Mucosa of rectum (tissue), 2 donors: ENCODE results near the gene GOT2.
"Not testable (repeated sequence)": the region's sequence is repeated elsewhere in the genome, so short reads cannot be mapped to it uniquely, and the experiment has no call there.

ENCODE experiments used
- H3K27ac ChIP-seq, 2 donors: one replicate each; pipeline ENCODE4 v1.7.0; 2013; ENCODE audit warnings: inconsistent platforms in 2 of 2, low read depth in 2 of 2, low read length in 2 of 2
- H3K27me3 ChIP-seq, 2 donors: one replicate each; pipeline ENCODE4 v1.7.0; 2013; ENCODE audit warnings: low read length in 2 of 2; ENCODE audit not compliant: control insufficient read depth in 2 of 2, insufficient read depth in 2 of 2
- H3K36me3 ChIP-seq, 2 donors: one replicate each; pipeline ENCODE4 v1.7.0; 2013; ENCODE audit warnings: low read length in 2 of 2; ENCODE audit not compliant: control insufficient read depth in 2 of 2, insufficient read depth in 2 of 2
- H3K4me1 ChIP-seq, 2 donors: one replicate each; pipeline ENCODE4 v1.7.0; 2013; ENCODE audit warnings: low read length in 2 of 2, mild to moderate bottlenecking in 1 of 2; ENCODE audit not compliant: control insufficient read depth in 2 of 2, insufficient read depth in 2 of 2
- H3K4me3 ChIP-seq, 2 donors: one replicate each; pipeline ENCODE4 v1.7.0; 2013; ENCODE audit warnings: low read length in 2 of 2
- H3K9ac ChIP-seq, 2 donors: one replicate each; pipeline ENCODE4 v1.7.0; 2013; ENCODE audit warnings: low read length in 2 of 2, low read depth in 1 of 2, mild to moderate bottlenecking in 1 of 2
- H3K9me3 ChIP-seq, 2 donors: one replicate each; pipeline ENCODE4 v1.7.0; 2013; ENCODE audit warnings: low read length in 2 of 2; ENCODE audit not compliant: control insufficient read depth in 2 of 2
- donor health status: healthy.
- donor health status: Normal muscosa, but diverticular disease.

Gene GOT2

DNA sequence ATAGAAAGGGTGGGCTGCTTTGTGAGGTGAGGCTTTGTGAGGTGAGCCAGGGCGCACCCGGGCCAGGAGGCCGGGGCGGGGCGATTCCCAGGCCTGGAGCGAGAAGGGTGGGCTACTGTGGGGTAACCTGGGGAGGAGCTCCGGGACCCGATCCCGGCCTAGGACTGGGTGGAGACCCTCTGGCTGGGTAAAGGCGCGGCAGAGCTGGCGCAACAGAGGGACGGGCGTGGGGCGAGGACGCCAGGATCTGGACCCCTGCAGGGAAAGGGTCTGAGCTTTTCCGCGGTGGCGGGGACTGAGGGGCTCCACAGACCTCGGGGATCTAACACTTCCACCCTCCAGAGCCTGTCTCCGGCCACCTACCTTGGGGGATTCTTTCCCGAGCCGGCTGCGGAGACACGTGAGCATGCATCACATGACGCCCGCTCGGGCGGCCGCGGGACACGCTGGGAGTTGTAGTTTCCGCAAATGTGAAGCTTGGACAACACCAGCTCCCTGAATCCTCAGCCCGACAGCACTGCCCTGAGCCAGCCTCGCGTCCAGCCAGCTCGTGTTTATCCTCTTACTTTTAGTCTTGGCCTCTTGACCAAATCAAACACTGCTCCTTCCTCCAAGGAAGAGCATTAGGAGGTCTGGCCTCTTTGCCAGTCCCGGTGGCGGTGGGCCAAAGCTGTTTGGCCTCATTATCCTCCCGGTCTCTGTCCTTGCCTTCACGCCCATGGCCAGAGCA is 49.6 kb downstream of the GOT2 start, which contains the start of gene SLC38A7:
SLC38A7 (minus strand) TSS at position 417 of the 730 bp plus-strand sequence. CDS start 4,644 bp downstream, outside the sequence.
- peak within 1 kb of the TSS; percentile 83 to 93 for H3K9ac ChIP-seq
- H3K4me3 ChIP-seq, result peak within 1 kb of the TSS; percentile 95 to 98
- no peaks in the 10 kb centered on the region for H3K27me3 ChIP-seq
- H3K9me3 ChIP-seq, result no peaks in the 10 kb centered on the region
- peaks cover 0 to 4% of the 10 kb centered on the region in 2 donors for H3K36me3 ChIP-seq
- H3K27ac ChIP-seq, result peak within 1 kb of the TSS in 1 of 2 donors; percentile 67
- H3K4me1 ChIP-seq, result peaks cover 10% of the 10 kb centered on the region in 2 donors

DNA sequence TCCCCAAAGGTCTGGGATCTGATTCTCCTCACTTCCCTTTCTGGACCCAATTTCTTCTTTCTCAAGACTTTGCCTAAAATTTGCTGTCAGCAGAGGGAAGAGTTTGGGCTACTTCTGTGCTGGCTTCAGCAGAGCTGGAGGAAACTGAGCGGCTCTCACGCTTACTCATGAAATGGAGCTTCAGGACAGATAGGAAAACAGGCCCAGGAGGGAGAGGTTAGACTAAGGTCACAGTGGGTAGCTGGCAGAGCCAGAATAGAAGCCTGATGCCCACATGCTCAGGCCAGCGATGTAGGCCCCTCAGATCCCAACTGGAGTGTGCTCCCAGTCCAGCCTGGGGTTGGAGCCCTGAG is 50.1 kb downstream of the GOT2 start:
- peaks cover 10% of the 10 kb centered on the region in 2 donors for H3K4me1 ChIP-seq
- peak overlapping the region; percentile 95 to 98 for H3K4me3 ChIP-seq
- no peaks in the 10 kb centered on the region for H3K27me3 ChIP-seq
- H3K36me3 ChIP-seq, result peaks cover 0 to 4% of the 10 kb centered on the region in 2 donors
- no peaks in the 10 kb centered on the region for H3K9me3 ChIP-seq
- peak overlapping the region; percentile 83 to 93 for H3K9ac ChIP-seq
- H3K27ac ChIP-seq, result peak overlapping the region in 1 of 2 donors; percentile 67

DNA sequence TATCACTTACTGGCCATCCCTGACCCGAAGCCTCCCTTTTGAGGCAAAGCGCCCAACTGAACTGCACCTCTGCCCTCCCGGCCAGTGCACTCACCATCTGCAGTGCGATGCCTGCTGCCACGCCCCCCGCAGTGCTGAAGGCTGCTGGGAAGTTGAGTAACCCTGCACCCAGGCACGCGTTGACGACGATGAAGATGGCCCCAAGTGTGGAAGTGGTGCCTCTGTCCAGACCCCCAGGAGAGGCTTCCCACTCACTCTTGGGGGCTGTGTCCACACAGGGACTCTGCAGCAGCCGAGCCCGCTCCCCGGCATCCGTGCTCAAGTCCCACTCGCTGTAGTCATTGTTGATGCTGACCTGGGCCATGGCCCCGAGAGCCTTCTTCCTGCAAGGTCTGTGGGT is 54.4 kb downstream of the GOT2 start:
- Histone ChIP-seq H3K36me3 (peaks cover 13 to 15% of the 10 kb centered on the region in 2 donors), H3K27me3 (no peaks in the 10 kb centered on the region), H3K9ac (no peak overlapping the region), H3K4me1 (peaks cover 10% of the 10 kb centered on the region in 2 donors), H3K27ac (no peak overlapping the region), H3K9me3 (no peaks in the 10 kb centered on the region), H3K4me3 (no peak overlapping the region)

DNA sequence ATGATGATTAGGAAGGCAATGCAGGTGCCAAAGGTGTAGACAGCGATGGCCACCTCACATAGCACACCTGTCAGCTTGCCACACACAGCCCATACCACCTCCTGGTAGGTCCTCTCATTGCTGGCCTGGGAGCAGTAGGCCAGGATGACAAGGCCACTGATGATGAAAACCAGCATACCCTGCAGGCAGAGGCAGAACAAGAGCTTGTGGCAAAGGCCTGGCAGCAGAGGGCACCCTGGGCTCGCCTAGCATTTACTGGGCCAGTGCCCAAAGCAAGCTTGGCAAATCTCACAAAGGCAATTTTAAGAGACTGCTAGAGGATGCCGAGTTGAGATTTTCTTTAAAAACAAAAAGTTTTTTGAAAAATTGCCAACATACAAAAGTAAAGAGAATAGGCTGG is 55.4 kb downstream of the GOT2 start:
- H3K9ac ChIP-seq, result no peak overlapping the region
- H3K4me3 ChIP-seq, result no peak overlapping the region
- no peak overlapping the region for H3K27ac ChIP-seq
- no peaks in the 10 kb centered on the region for H3K9me3 ChIP-seq
- H3K27me3 ChIP-seq, result no peaks in the 10 kb centered on the region
- H3K36me3 ChIP-seq, result peaks cover 13 to 15% of the 10 kb centered on the region in 2 donors
- peaks cover 4 to 5% of the 10 kb centered on the region in 2 donors for H3K4me1 ChIP-seq

DNA sequence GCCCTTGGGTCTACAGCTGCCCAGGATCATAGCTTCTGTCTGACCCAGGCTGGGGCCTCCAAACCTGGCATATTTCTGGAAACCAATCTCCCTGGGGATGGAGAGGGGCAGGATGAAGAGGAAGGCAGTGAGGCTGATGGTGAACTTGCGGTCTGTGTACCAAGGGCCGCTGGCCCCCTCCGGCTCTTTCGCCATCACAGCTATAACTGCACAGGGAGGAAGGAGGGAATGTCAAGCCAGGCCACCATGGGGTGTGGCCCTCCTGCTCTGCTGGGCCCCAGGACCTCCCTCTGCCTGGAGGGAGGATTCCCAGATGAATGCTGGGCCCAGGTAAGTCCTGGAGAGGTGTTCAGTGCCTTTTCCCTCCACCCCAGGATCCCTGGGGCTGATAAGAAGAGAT is 55.8 kb downstream of the GOT2 start:
- Histone ChIP-seq H3K4me3 (no peak overlapping the region), H3K9me3 (no peaks in the 10 kb centered on the region), H3K9ac (no peak overlapping the region), H3K4me1 (peaks cover 0 to under 1% of the 10 kb centered on the region in 2 donors), H3K27me3 (no peaks in the 10 kb centered on the region), H3K27ac (no peak overlapping the region), H3K36me3 (peaks cover 13 to 15% of the 10 kb centered on the region in 2 donors)

DNA sequence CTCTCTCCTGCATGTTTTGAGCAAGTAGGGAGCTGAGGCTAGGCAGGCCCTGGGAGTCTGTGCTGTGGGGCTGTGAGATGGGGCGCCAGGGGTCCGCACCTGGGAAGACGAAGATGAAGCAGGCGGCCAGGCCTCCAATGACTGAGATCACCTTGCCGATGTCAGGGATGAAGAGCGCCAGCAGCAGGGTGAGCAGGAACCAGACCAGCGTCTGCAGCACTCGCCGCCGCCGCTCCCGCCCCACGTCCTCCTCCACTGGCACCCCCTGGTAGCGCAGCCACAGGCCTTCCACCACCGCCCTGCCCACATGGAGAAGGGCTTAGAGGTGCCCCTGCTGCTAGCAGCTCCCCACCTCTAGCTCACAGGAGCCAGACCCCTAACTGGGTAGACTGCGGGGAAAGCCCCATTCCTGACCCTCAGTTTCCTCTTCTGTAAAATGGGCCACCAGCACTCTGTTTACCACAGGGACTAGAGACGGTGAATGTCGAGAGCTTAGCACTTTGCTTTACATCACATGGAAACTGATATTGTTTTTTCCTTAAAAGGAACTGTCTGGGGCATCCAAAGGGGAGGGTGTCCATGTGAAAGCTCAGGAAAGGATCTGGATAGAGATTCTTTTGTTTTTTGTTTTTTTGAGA is 63.1 kb downstream of the GOT2 start:
- Histone ChIP-seq H3K27me3 (no peaks in the 10 kb centered on the region), H3K36me3 (peaks cover 17 to 26% of the 10 kb centered on the region in 2 donors), H3K4me1 (no peaks in the 10 kb centered on the region), H3K9ac (no peak overlapping the region), H3K27ac (no peak overlapping the region), H3K9me3 (no peaks in the 10 kb centered on the region), H3K4me3 (no peak overlapping the region)

DNA sequence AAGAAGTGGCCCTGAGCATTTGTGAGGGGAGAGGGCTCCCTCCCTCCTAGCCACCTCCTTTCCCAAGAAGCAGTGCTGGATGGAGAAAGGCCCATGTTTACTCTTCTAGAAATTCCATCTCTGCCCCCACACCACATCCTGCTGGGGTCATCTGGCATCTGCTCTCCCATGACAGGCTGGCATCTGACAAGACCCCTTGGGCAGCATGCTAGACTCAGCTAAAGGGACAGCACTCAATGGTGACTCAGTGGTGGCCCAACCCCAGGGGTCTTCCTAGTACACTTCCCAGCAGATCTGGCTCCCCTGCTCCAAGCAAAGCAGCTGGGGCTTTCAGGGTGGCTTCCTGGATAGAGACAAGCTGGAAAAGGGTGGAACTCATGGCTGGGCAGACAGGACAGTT is 63.9 kb downstream of the GOT2 start:
- no peaks in the 10 kb centered on the region for H3K27me3 ChIP-seq
- no peaks in the 10 kb centered on the region for H3K9me3 ChIP-seq
- no peaks in the 10 kb centered on the region for H3K4me1 ChIP-seq
- H3K27ac ChIP-seq, result no peak overlapping the region
- H3K4me3 ChIP-seq, result no peak overlapping the region
- H3K36me3 ChIP-seq, result peaks cover 17 to 23% of the 10 kb centered on the region in 2 donors
- no peak overlapping the region for H3K9ac ChIP-seq

DNA sequence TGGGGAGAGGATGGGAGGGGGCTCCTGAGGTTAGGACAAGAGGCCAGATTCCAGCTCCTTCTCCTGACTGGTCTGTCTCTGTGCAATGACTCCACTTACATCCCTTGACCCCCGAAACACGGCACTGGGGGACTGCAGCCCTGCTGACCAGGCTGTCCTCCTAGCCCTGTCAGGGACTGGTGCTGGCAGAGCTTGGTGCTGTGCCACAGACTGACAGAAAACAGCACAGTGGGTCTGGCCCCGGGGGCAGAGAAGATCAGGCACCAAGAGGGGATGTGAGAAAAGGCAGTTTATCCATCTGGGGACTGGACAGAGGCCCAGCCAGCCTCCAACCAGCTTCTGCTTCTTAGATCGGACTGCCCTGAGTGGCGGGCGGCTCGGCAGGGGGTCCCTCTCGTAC is 68.9 kb downstream of the GOT2 start:
- H3K9ac ChIP-seq, result no peak overlapping the region
- no peaks in the 10 kb centered on the region for H3K27me3 ChIP-seq
- no peaks in the 10 kb centered on the region for H3K9me3 ChIP-seq
- peaks cover 10 to 13% of the 10 kb centered on the region in 2 donors for H3K36me3 ChIP-seq
- no peaks in the 10 kb centered on the region for H3K4me1 ChIP-seq
- H3K27ac ChIP-seq, result no peak overlapping the region
- no peak overlapping the region for H3K4me3 ChIP-seq

DNA sequence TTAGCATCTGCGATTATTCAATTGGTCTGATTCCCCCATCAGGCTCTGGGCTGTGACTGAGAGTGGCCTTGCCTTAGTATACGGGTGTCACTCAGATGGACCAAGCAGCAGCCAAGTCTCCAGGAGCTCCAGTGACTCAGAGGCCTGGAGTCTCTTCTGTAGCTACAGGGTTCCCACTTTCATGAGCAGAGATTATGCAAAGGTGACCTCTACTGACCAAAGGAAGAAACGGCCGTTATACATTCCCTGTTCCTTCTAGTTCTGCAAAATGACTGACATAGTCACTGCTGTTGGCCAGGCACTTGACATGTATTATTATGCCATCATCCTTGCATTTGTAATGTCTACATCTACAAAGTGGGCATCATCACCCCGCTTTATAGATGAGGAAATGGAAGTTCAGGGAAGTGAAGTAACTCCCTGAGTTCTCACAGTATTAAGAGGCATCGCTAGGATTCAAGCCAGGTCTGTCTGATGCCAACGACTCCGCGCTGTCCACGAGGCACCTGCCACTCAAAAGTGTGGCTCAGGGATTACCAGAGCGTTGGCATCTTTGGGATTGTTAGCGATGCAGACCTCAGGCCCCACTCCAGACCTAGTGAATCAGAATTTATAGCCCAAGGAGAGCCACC is 72.8 kb downstream of the GOT2 start:
- Histone ChIP-seq H3K27me3 (no peaks in the 10 kb centered on the region), H3K9me3 (no peaks in the 10 kb centered on the region), H3K36me3 (no peaks in the 10 kb centered on the region), H3K4me1 (no peaks in the 10 kb centered on the region), H3K4me3 (no peak overlapping the region), H3K9ac (no peak overlapping the region), H3K27ac (no peak overlapping the region)

DNA sequence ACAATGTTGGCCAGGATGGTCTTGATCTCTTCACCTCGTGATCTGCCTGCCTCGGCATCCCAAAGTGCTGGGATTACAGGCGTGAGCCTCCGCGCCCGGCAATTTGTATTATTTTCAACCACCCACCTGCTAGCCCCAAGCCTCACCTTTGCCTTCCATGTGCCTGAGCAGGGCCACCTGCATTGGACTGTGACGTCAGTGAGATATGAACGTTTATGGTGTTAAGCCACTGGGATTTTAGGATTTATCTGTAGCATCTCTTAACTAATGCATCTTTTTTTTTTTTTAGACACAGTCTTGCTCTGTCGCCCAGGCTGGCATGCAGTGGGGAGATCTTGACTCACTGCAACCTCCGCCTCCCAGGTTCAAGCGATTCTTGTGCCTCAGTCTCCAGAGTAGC is 74.2 kb downstream of the GOT2 start:
- not testable (repeated sequence) for H3K4me3 ChIP-seq, H3K9ac ChIP-seq, H3K36me3 ChIP-seq, H3K27ac ChIP-seq, H3K27me3 ChIP-seq, H3K9me3 ChIP-seq, H3K4me1 ChIP-seq
